DOHH2 (cell line): ENCODE results near the gene CNTN4.

Source experiments
- H3F3A ChIP-seq: fragments of 200-600 bp; sonication (generic), shearing (Covaris generic); 2 replicates; pipeline ENCODE4 v1.6.0; 2016; ENCODE audit warnings: antibody characterized with exemption, mild to moderate bottlenecking; ENCODE audit not compliant: control insufficient read depth, insufficient read depth
- H3K27ac ChIP-seq: fragments of 200-600 bp; sonication (generic); 2 replicates; pipeline ENCODE4 v1.5.1; 2014; ENCODE audit warnings: low read depth, mild to moderate bottlenecking, low read length, moderate library complexity
- H3K27me3 ChIP-seq: fragments of 200-600 bp; sonication (generic); 2 replicates; pipeline ENCODE4 v1.6.1; 2014; ENCODE audit warnings: mild to moderate bottlenecking, low read length, mixed read lengths; ENCODE audit not compliant: control insufficient read depth
- H3K36me3 ChIP-seq: fragments of 200-600 bp; sonication (generic); 2 replicates; pipeline ENCODE4 v1.6.1; 2014; ENCODE audit warnings: mild to moderate bottlenecking, low read length, moderate library complexity, mixed read lengths; ENCODE audit not compliant: control insufficient read depth
- H3K4me1 ChIP-seq: fragments of 200-600 bp; sonication (generic); 2 replicates; pipeline ENCODE4 v1.6.1; 2014; ENCODE audit warnings: mild to moderate bottlenecking, low read length, mixed read lengths; ENCODE audit not compliant: control insufficient read depth
- H3K4me2 ChIP-seq: fragments of 200-600 bp; sonication (generic); 2 replicates; pipeline ENCODE4 v1.6.0; 2014; ENCODE audit warnings: mild to moderate bottlenecking, low read length, moderate library complexity
- H3K4me3 ChIP-seq: fragments of 200-600 bp; sonication (generic); 2 replicates; pipeline ENCODE4 v1.5.1; 2014; ENCODE audit warnings: mild to moderate bottlenecking, low read length, mixed read lengths
- H3K79me2 ChIP-seq: fragments of 200-600 bp; sonication (generic); 2 replicates; pipeline ENCODE4 v1.6.1; 2014; ENCODE audit warnings: mild to moderate bottlenecking, low read length, mixed read lengths; ENCODE audit not compliant: control insufficient read depth
- H3K9me2 ChIP-seq: fragments of 200-600 bp; sonication (generic); replicated peaks from 2 replicates; pipeline ENCODE4 v1.6.1; 2014; ENCODE audit warnings: mild to moderate bottlenecking, low read length, mixed read lengths; ENCODE audit not compliant: control insufficient read depth
- H3K9me3 ChIP-seq: fragments of 200-600 bp; sonication (generic); 2 replicates; pipeline ENCODE4 v1.6.1; 2014; ENCODE audit warnings: antibody characterized with exemption, low read length, mixed read lengths; ENCODE audit not compliant: control insufficient read depth, insufficient read depth
- H4K20me1 ChIP-seq: fragments of 200-600 bp; sonication (generic); 2 replicates; pipeline ENCODE4 v1.6.0; 2014; ENCODE audit warnings: low read depth, mild to moderate bottlenecking, antibody characterized with exemption, low read length, moderate library complexity; ENCODE audit not compliant: control insufficient read depth, insufficient read depth
- EZH2phosphoT487 ChIP-seq: fragments of 200-600 bp; sonication (generic); IDR thresholded peaks from 2 replicates; pipeline ENCODE4 v1.6.1; 2017; ENCODE audit warnings: borderline replicate concordance, mild to moderate bottlenecking, antibody characterized with exemption, low read length, moderate library complexity, mixed read lengths
- TF ChIP-seq, protein P1 (sequence below): fragments of 200-600 bp; sonication (generic); IDR thresholded peaks from one replicate; pipeline ENCODE4 v1.5.1; 2014; ENCODE audit warnings: antibody characterized with exemption, mild to moderate bottlenecking, low read depth, low read length; ENCODE audit not compliant: poor library complexity, severe bottlenecking

The CNTN4 gene

DNA sequence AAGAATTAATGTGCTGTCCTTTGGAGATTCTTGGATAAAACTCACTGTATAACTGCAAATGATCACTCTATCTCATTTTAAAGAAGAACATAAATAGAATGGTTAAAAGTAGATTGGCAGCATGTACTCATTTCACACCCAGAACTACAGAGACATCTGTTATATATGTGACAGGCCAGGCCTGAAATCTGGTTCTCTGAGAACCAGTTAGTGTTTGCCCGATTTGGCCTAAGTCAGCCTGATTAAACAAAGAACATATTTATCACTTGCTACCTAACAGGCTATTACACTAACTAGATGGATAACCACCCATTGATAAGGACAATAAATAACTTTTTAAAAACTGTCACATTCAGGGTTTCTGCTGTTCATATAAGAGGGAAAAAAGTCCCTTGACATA, 460.1 kb downstream of the CNTN4 start:
- Histone ChIP-seq H3K27ac (no peak overlapping the region), H3F3A (no peaks in the 10 kb centered on the region), H3K4me1 (no peaks in the 10 kb centered on the region), H3K9me3 (no peaks in the 10 kb centered on the region), H3K36me3 (no peaks in the 10 kb centered on the region), H3K27me3 (no peaks in the 10 kb centered on the region), H4K20me1 (no peaks in the 10 kb centered on the region), H3K79me2 (no peaks in the 10 kb centered on the region), H3K4me3 (no peak overlapping the region), H3K9me2 (no peaks in the 10 kb centered on the region), H3K4me2 (no peak overlapping the region)
- no peak for TF ChIP-seq EZH2phosphoT487
- TF ChIP-seq, protein P1, sequence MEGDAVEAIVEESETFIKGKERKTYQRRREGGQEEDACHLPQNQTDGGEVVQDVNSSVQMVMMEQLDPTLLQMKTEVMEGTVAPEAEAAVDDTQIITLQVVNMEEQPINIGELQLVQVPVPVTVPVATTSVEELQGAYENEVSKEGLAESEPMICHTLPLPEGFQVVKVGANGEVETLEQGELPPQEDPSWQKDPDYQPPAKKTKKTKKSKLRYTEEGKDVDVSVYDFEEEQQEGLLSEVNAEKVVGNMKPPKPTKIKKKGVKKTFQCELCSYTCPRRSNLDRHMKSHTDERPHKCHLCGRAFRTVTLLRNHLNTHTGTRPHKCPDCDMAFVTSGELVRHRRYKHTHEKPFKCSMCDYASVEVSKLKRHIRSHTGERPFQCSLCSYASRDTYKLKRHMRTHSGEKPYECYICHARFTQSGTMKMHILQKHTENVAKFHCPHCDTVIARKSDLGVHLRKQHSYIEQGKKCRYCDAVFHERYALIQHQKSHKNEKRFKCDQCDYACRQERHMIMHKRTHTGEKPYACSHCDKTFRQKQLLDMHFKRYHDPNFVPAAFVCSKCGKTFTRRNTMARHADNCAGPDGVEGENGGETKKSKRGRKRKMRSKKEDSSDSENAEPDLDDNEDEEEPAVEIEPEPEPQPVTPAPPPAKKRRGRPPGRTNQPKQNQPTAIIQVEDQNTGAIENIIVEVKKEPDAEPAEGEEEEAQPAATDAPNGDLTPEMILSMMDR = no peak

DNA sequence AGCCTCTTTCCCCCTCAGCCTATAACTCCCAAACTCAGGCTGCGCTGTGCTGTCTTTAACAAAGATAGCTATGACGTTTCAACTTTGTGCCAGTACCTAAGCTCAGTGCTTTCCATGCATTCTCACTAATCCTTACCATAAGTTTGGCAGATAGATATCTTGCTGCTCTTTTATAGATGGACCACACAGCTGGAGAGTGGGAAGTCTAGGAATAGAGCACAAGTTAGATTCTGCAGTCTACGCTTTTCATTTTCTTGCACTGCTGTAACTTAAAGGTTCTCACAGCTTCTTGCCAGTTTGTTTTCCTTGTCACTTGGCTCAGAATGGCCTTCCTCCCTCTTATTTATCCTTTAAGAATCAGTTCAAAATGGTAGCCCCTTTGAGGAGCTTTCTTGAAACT, 468.8 kb downstream of the CNTN4 start:
- TF ChIP-seq EZH2phosphoT487 = no peak
- TF ChIP-seq, protein P1 = no peak
- Histone ChIP-seq H3K27me3 (no peaks in the 10 kb centered on the region), H4K20me1 (no peaks in the 10 kb centered on the region), H3K79me2 (no peaks in the 10 kb centered on the region), H3K36me3 (no peaks in the 10 kb centered on the region), H3F3A (no peaks in the 10 kb centered on the region), H3K9me2 (no peaks in the 10 kb centered on the region), H3K4me2 (no peak overlapping the region), H3K27ac (no peak overlapping the region), H3K4me1 (no peaks in the 10 kb centered on the region), H3K4me3 (no peak overlapping the region), H3K9me3 (no peaks in the 10 kb centered on the region)

DNA sequence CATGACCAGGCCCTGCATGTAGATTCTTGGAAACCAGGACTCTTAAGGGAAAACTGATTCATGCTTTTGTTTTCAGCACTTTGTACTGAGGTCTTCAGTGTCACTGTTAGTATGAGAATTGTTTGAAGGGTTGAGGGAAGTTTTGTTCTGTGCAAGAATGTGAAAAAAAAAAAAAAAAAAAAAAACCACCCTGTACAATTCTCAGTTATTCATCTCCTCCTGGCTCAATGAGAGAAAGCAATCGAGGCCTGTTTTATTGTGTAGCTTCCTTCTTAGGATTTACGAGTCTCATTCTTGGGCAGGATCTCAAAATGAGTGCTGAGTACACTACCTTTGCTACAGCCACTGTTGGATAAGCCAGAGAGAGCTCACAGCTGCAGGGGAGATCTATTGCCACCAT, 469.5 kb downstream of the CNTN4 start:
- H3K27me3 ChIP-seq = no peaks in the 10 kb centered on the region
- H3K4me2 ChIP-seq = no peak overlapping the region
- no peaks in the 10 kb centered on the region for H3K9me3 ChIP-seq
- H3K36me3 ChIP-seq = no peaks in the 10 kb centered on the region
- H3F3A ChIP-seq = no peaks in the 10 kb centered on the region
- H3K79me2 ChIP-seq = no peaks in the 10 kb centered on the region
- no peak overlapping the region for H3K27ac ChIP-seq
- no peak overlapping the region for H3K4me3 ChIP-seq
- no peaks in the 10 kb centered on the region for H3K9me2 ChIP-seq
- TF ChIP-seq, protein P1 = no peak
- H4K20me1 ChIP-seq = no peaks in the 10 kb centered on the region
- no peaks in the 10 kb centered on the region for H3K4me1 ChIP-seq

DNA sequence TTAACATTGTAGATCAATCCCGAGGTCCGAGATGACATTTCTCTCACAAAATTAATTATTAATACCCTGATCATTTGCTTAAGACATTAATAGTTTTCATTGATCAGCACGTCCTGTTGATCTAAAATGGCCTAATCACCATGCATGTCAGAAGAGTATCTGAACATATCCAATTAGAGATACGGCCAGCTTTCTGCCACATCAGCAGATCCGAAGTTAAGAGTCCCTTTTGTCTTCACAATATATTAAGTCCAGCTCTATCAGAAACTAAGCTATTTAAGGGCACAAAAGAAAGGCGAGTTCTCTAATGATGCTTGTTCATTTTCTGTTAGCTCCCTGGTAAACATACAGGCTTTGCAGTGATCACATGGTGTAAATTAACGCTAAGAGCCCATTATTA, 470.3 kb downstream of the CNTN4 start:
- no peaks in the 10 kb centered on the region for H3K79me2 ChIP-seq
- H3K36me3 ChIP-seq = no peaks in the 10 kb centered on the region
- TF ChIP-seq, protein P1 = no peak
- no peak for TF ChIP-seq EZH2phosphoT487
- H3K9me3 ChIP-seq = no peaks in the 10 kb centered on the region
- no peaks in the 10 kb centered on the region for H3F3A ChIP-seq
- no peak overlapping the region for H3K4me3 ChIP-seq
- H4K20me1 ChIP-seq = no peaks in the 10 kb centered on the region
- H3K4me2 ChIP-seq = no peak overlapping the region
- H3K27ac ChIP-seq = no peak overlapping the region
- no peaks in the 10 kb centered on the region for H3K27me3 ChIP-seq
- H3K4me1 ChIP-seq = no peaks in the 10 kb centered on the region
- H3K9me2 ChIP-seq = no peaks in the 10 kb centered on the region
